Measurements from ENCODE around the gene SORBS2.
A peak's percentile ranks its signal among the peaks of the same experiment; 100 is the strongest.
"Not testable (repeated sequence)": the region's sequence is repeated elsewhere in the genome, so short reads cannot be mapped to it uniquely, and the experiment has no call there.

Gene SORBS2

GRCh38 chr4:185735866-185736400, 76.1 kb downstream of the SORBS2 start:
- DNase-seq = no peak

GRCh38 chr4:185734930-185735329, 77.1 kb downstream of the SORBS2 start:
- DNase-seq = no peak

DNA sequence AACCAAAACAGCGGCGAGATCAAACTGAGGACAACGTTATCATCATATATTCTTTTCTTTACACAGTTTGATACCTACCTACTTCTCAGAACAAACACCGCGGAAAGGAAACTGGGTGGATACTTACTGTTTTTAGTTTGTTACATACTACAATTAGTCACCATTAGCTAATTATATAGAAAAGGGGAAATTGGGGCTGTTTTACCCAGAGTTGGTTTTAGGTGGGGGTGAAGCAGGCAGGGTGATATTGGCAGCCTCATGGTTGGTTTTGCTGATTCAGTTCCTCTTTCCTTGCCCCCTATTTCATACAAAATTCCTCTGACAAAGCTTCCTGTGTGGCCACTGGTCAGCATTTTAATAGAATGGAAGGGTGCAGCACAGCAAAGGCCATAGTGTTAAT, 77.8 kb downstream of the SORBS2 start:
- DNase-seq = no peak

DNA sequence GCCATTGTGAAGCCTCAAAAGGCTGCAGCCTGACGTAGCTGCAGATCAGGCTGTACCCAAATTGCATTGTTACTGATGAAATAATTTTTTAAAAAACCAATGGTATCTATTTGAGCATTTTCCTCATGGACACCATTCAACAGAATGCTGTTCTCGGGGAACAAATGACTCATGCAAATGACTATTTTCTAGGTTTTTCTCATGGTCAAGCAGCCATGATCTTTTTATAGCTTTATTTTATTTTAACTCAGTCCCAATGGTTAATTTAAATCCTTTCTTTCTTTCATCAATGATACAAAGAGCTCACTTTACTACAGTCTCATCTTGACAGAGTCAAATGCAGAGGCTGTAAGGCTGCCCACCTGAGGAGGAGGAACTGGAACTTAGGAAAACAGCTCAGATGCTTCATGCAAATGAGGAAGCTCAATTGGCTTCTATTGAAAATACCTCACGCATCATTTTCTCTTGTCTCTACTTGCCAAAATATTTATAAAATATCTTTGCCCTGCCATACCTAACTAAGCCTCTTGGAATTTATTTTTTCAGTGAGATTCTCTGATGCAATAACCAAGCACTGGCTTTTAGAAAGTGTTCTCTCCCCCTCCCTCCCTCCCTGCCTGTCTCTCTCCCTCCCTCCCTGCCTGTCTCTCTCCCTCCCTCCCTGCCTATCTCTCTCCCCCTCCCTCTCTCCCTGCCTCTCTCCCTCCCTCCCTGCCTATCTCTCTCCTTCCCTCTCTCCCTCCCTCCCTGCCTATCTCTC, 81.0 kb downstream of the SORBS2 start:
- peak; percentile 30 for DNase-seq

- DNase-seq = peak; percentile 86
Measured at GRCh38 chr4:185730387-185730786, 81.6 kb downstream of the SORBS2 start.

DNA sequence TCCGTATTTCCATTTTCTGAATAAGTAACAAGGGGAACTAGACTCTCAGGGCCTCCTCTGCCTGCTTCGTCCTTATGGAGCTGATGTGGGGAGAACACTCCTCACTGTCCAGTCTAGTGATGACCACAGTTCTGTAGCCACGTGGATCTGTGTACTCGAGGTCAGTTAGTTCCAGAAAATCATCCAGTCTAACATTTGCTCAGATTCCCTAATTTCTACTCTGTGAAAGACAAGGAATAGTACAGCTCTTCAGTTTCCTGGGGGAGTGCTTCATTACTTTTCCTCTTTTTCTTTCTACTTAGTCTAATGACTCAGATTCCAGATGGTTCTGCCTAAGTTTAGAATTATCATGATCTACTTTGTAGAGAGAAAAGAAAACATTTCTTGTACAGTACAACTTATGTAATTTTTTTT, 82.6 kb downstream of the SORBS2 start:
- DNase-seq = no peak

GRCh38 chr4:185728893-185729292, 83.1 kb downstream of the SORBS2 start:
- DNase-seq = no peak

GRCh38 chr4:185726931-185727330, 85.1 kb downstream of the SORBS2 start:
- peak; percentile 60 for DNase-seq

DNA sequence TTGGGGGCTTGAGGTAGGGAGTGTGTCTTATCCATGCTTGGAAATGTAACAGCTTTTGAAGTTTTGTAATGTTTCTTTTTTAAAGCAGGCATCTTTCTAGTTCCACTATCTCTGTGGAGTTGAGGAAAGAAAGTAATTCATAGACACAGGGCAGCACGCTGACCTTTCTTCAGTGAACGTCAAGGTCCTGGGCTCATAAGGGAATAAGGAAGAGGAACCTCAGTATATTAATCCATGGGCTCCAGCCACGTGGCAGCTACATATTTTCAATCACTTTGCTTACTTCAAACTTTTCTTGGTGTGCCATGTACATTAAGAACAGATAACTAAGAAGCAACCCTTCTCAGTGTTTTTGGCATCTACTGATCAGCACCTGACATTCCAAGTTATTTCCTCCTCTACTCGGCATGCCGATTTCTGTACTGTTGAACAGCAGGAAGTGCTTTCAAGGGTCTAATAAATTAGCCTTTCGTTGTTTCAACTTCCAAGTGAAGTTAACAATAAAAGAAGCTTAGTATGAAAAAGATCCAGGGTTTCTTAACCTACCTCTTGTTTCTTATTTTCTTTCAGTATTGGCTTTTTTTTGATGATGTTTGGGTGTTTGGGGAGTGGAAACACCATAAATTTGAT, 88.2 kb downstream of the SORBS2 start:
- DNase-seq = no peak

- peak; percentile 55 for DNase-seq
Measured at GRCh38 chr4:185722029-185722316, 90.0 kb downstream of the SORBS2 start.

DNA sequence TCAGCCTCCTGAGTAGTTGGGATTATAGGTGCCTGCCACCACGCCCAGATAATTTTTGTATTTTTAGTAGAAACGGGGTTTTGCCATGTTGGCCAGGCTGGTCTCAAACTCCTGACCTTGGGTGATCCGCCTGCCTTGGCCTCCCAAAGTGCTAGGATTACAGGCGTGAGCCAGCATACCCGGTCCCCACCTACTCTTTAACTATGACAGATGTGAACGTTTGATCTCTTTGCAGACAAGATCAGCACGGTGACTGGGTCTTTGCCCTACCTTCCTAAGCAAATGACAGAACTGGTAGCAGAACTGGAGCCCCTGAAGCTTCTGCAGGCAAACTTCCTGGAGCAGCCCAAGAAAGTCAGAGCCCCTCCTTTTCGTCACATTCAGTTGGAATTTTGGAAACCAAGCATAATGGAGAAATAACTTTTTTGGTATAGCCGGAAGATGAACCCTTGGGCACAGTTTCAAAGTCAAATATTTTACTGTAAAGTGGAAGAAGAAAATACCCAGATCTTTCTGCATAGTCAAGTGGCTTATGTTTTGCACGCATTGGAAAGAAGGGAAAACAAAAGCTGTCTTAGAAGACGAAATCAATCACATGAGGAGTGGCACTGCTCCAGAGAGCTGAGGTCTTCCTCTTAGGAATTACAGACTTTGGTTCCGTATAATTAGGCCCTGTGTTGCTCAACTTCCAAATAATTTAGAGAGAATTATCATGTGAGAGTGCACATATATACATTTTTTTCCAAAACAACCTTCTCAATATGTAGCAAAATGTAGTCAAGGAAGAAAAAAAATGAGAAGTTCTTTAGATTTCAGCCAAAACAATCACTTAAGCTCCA, 90.6 kb downstream of the SORBS2 start:
- DNase-seq = no peak

DNA sequence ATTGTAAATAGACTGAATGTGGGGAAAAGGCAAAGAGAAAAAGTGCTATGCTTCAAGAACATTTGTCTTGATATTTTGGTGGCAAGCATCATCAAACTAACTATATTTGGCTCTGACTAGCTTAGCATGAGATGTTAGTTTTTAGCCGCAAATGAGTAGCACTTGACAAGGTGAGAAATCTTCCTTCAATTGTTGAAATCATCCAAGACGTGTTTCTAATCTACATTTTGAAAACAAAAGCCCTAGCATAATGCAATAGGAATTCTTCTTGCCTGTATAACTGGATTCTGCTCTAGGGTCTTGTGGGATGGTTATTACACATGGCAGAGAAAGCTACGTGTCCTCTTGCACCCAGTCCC, 92.5 kb downstream of the SORBS2 start:
- no peak for DNase-seq

GRCh38 chr4:185718578-185719499, 93.2 kb downstream of the SORBS2 start:
- peak; percentile 6 for DNase-seq

GRCh38 chr4:185717377-185717741, 94.6 kb downstream of the SORBS2 start:
- no peak for DNase-seq

DNA sequence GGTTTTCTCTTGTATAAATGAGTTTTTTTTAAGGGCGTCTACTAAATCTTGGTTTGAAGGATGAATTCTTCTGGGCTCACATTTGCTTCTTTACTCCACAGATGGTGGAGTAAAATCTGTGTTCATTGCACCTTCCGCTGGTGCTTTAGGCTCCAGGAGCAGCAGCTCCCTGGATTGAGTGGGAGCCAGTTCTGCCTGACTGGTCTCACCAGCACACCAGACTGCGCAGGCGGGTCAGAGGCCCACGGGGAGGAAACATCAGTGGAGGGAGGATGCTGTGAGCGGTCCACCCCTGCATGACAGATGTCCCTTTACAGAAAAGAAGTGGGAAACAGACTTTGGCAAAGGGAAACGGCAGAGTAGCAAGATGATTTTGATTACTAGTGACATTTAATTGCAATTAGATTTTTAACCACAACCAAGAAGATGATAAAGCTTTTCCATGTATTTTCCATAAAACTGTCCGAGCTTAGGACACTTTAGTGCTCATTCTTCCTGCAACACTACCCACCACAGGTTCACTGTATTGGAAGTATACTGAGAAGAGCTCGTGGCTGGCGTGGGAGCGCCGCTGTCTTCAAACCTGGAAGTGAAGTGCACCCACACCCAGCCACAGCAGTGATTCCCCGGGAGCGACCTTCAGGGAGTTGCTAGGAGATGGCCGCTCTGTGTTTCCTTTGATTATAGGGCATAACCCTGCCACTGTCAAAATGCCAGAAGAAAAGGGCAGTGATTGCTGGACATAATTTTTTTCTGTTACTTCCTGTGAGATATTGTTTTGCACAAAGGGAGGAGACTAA, 95.2 kb downstream of the SORBS2 start:
- peak; percentile 83 for DNase-seq

DNA sequence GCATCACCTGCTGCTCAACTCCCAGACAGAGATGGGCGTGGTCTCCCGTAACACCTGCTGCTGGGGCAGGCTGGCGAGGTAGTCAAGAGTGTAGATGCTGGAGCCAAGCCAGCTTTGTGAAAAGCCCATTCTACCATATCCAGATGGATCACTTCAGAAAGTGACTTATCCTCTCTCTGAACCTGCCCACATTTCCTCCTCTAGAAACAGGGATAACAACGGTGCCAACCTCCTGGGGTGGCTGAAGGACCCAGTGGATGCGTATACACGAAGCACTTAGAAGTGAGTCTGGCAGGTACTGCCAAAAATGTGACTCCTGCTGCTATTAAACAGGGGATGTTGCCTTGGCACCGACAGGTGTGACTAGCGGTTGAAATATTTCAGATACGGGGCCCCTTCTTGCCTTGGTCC, 95.8 kb downstream of the SORBS2 start:
- DNase-seq = peak; percentile 97

DNA sequence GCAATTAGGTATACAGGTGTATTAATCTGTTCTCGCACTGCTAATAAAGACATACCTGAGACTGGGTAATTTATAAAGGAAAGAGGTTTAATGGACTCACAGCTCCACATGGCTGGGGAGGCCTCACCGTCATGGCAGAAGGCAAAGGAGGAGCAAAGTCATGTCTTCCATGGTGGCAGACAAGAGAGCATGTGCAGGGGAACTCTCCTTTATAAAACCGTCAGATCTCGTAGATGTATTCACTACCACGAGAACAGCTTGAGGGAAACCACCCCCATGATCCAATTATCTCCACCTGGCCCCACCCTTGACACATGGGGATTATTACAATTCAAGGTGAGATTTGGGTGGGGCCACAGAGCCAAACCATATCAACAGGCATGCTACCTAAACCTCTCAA, 97.5 kb downstream of the SORBS2 start:
- DNase-seq = not testable (repeated sequence)

GRCh38 chr4:185713731-185714130, 98.3 kb downstream of the SORBS2 start:
- DNase-seq = peak; percentile 50

- DNase-seq = peak; percentile 8
Measured at GRCh38 chr4:185713272-185713671, 98.7 kb downstream of the SORBS2 start.

DNA sequence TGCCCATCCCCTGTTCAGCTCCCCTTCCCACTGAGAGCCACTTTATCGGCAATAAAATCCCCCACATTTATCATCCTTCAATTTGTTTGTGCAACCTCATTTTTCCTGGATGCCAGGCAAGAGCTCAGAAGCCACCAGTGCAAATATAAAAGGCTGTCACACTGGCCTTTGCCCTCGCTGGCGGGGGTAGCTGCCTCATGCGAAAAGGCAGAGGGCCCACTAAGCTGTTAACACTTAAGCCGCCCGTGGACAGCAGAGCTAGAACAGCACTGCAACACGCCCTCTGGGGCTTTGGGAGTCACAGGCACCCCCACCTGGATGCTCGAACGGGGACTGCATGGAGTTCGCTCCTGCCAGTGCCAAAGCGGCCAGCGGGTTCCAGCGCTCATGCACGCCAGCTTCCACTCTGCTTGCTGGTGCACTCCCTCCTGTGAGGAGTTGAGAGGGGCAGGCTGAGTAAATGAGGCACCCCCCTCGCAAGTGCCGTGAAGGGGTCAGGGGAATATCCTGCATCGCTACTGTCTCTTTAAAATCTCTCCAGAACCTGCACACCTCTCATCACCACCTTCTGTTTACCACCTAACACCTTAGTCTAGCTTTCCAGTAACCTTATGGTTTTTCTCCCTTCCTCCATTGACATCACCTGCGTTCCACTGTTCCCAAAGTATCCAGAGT, 99.5 kb downstream of the SORBS2 start:
- no peak for DNase-seq

- DNase-seq = no peak
Measured at GRCh38 chr4:185711726-185712125, 100.3 kb downstream of the SORBS2 start.
